Measurements from ENCODE around the gene MAP3K9. TPM values are rescaled to one million over a fixed set of nuclear protein-coding genes. Genes with fewer than 3 reads are reported as not detected.

The MAP3K9 gene
- total RNA-seq, 1 donor from 2014 or later: 3.0 TPM

GRCh38 chr14:70776197-70776596 lies 33.1 kb downstream of the MAP3K9 start:
- Mint-ChIP-seq H3K27me3 (ENCODE audit: low read depth) (no peaks in the 10 kb centered on the region), H3K4me1 (ENCODE audit: low read depth) (no peaks in the 10 kb centered on the region), H3K36me3 (ENCODE audit: low read depth) (no peaks in the 10 kb centered on the region), H3K4me3 (ENCODE audit: unreplicated experiment) (no peak overlapping the region), H3K27ac (ENCODE audit: unreplicated experiment) (no peak overlapping the region), H3K9me3 (ENCODE audit: low read depth) (no peaks in the 10 kb centered on the region)
- no peak for DNase-seq (ENCODE audit: low spot score)
- TF ChIP-seq, protein P1, sequence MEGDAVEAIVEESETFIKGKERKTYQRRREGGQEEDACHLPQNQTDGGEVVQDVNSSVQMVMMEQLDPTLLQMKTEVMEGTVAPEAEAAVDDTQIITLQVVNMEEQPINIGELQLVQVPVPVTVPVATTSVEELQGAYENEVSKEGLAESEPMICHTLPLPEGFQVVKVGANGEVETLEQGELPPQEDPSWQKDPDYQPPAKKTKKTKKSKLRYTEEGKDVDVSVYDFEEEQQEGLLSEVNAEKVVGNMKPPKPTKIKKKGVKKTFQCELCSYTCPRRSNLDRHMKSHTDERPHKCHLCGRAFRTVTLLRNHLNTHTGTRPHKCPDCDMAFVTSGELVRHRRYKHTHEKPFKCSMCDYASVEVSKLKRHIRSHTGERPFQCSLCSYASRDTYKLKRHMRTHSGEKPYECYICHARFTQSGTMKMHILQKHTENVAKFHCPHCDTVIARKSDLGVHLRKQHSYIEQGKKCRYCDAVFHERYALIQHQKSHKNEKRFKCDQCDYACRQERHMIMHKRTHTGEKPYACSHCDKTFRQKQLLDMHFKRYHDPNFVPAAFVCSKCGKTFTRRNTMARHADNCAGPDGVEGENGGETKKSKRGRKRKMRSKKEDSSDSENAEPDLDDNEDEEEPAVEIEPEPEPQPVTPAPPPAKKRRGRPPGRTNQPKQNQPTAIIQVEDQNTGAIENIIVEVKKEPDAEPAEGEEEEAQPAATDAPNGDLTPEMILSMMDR (IDR thresholded peaks at IDR 0.05): no peak

GRCh38 chr14:70773182-70773862 lies 36.0 kb downstream of the MAP3K9 start:
- Mint-ChIP-seq H3K27ac (ENCODE audit: unreplicated experiment) (no peak overlapping the region), H3K9me3 (ENCODE audit: low read depth) (no peaks in the 10 kb centered on the region), H3K4me1 (ENCODE audit: low read depth) (no peaks in the 10 kb centered on the region), H3K4me3 (ENCODE audit: unreplicated experiment) (no peak overlapping the region), H3K36me3 (ENCODE audit: low read depth) (no peaks in the 10 kb centered on the region), H3K27me3 (ENCODE audit: low read depth) (no peaks in the 10 kb centered on the region)
- no peak for DNase-seq (ENCODE audit: low spot score)
- TF ChIP-seq, protein P1 (IDR thresholded peaks at IDR 0.05): no peak

GRCh38 chr14:70771781-70772212 lies 37.5 kb downstream of the MAP3K9 start:
- DNase-seq (ENCODE audit: low spot score): no peak
- H3K4me3 Mint-ChIP-seq (ENCODE audit: unreplicated experiment): no peak overlapping the region
- no peak overlapping the region for H3K27ac Mint-ChIP-seq (ENCODE audit: unreplicated experiment)
- TF ChIP-seq, protein P1 (IDR thresholded peaks at IDR 0.05): no peak
- H3K36me3 Mint-ChIP-seq (ENCODE audit: low read depth): no peaks in the 10 kb centered on the region
- no peaks in the 10 kb centered on the region for H3K27me3 Mint-ChIP-seq (ENCODE audit: low read depth)
- no peaks in the 10 kb centered on the region for H3K9me3 Mint-ChIP-seq (ENCODE audit: low read depth)
- no peaks in the 10 kb centered on the region for H3K4me1 Mint-ChIP-seq (ENCODE audit: low read depth)

DNA sequence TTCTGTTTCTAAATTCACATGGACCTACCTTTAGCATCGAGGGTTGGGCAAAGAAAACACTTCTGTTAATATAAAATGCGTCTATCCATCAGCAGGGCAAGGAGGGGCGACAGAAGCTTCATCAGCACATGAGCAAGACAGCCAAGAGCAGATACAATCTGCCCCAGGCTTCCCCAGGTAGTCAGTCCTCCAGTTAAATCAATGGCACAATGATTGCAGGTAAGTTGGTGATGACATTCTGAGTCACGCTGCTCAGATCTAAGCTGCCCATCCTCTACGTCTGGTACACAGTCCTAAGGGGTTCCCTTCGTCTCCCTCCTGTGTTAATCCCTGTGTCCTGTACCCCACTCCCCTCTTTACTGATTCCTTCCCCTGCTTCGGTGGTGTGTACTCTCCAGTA lies 38.8 kb downstream of the MAP3K9 start:
- no peak for DNase-seq (ENCODE audit: low spot score)
- Mint-ChIP-seq H3K27me3 (ENCODE audit: low read depth) (no peaks in the 10 kb centered on the region), H3K4me1 (ENCODE audit: low read depth) (no peaks in the 10 kb centered on the region), H3K4me3 (ENCODE audit: unreplicated experiment) (no peak overlapping the region), H3K9me3 (ENCODE audit: low read depth) (no peaks in the 10 kb centered on the region), H3K36me3 (ENCODE audit: low read depth) (no peaks in the 10 kb centered on the region), H3K27ac (ENCODE audit: unreplicated experiment) (no peak overlapping the region)
- TF ChIP-seq, protein P1 (IDR thresholded peaks at IDR 0.05): no peak

DNA sequence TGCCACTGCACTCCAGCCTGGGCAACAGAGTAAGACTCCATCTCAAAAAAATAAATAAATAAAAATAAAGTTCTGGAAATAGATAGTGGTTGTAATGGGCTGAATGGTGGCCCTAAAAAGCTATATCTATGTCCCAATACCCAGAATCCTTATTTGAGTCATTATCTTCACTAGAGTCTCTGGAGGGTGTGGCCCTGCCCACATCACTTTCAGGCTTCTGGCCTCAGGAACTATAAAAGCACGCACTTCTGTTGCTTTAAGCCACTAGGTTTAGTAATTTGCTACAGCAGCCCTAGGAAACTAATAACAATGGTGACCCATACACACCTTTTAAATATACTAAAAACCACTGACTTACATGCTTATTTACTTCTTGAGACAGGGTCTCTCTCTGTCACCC lies 49.9 kb downstream of the MAP3K9 start:
- no peak for DNase-seq (ENCODE audit: low spot score)
- Mint-ChIP-seq H3K9me3 (ENCODE audit: low read depth) (no peaks in the 10 kb centered on the region), H3K27me3 (ENCODE audit: low read depth) (no peaks in the 10 kb centered on the region), H3K4me1 (ENCODE audit: low read depth) (peaks cover 17% of the 10 kb centered on the region), H3K36me3 (ENCODE audit: low read depth) (peaks cover 2% of the 10 kb centered on the region), H3K27ac (ENCODE audit: unreplicated experiment) (no peak overlapping the region), H3K4me3 (ENCODE audit: unreplicated experiment) (no peak overlapping the region)
- TF ChIP-seq, protein P1 (IDR thresholded peaks at IDR 0.05): no peak
